Measurements from ENCODE around the gene SLC9A9. TPM values are rescaled to one million over a fixed set of nuclear protein-coding genes. Genes with fewer than 3 reads are reported as not detected.

SLC9A9 gene
- total RNA-seq = 16.5 TPM
- polyA plus RNA-seq (ENCODE audit: insufficient read depth, low read depth, low replicate concordance) = 3.7 TPM
- long read RNA-seq, donor 1 = 0 reads
- long read RNA-seq, donor 2, partial matches to known transcripts = 0 of 1 reads
- long read RNA-seq, donor 2, other reads (novel, unspliced or antisense) = 0 of 1 reads
- long read RNA-seq, donor 3 = 0 reads
- long read RNA-seq, donor 4, partial matches to known transcripts = 0 of 1 reads
- long read RNA-seq, donor 4, other reads (novel, unspliced or antisense) = 0 of 1 reads
- long read RNA-seq, donor 5 = 0 reads
- long read RNA-seq, donor 6, partial matches to known transcripts = 0 of 2 reads
- long read RNA-seq, donor 6, other reads (novel, unspliced or antisense) = 0 of 2 reads
- long read RNA-seq, donor 7 = 0 reads
- long read RNA-seq, donor 8 = 0 reads
- long read RNA-seq, donor 9 = 0 reads
- long read RNA-seq, donor 10, partial matches to known transcripts = 0 of 1 reads
- long read RNA-seq, donor 10, other reads (novel, unspliced or antisense) = 0 of 1 reads

GRCh38 chr3:143847787-143848631, at the start of gene SLC9A9:
SLC9A9 (minus strand) TSS chr3:143848468; CDS start chr3:143848322, 146 bp downstream.
- Histone ChIP-seq H3K27me3 (ENCODE audit: control insufficient read depth, insufficient read depth, low read length) (no peaks in the 10 kb centered on the region), H3K9ac (ENCODE audit: low read length in 3 of 3) (peak within 1 kb of the TSS; percentile 61 to 98 (median 71)), H3K4me3 (ENCODE audit: low read length in 3 of 3) (peak within 1 kb of the TSS; percentile 74 to 98 (median 85)), H3K27ac (ENCODE audit: low read depth in 2 of 2, low read length in 2 of 2) (no peak within 1 kb of the TSS), H3K36me3 (ENCODE audit: control insufficient read depth in 2 of 3, insufficient read depth in 3 of 3, low read length in 3 of 3) (no peaks in the 10 kb centered on the region), H3K4me1 (ENCODE audit: control insufficient read depth in 2 of 3, insufficient read depth in 2 of 3, low read depth in 1 of 3, low read length in 3 of 3) (no peaks in the 10 kb centered on the region), H3K9me3 (ENCODE audit: control insufficient read depth in 2 of 3, insufficient read depth in 1 of 3, low read length in 3 of 3) (no peaks in the 10 kb centered on the region)
- intact Hi-C loops (cut with DNase I) = no loop called here
- FAIRE-seq = peak; percentile 11
- TF ChIP-seq, protein P1, sequence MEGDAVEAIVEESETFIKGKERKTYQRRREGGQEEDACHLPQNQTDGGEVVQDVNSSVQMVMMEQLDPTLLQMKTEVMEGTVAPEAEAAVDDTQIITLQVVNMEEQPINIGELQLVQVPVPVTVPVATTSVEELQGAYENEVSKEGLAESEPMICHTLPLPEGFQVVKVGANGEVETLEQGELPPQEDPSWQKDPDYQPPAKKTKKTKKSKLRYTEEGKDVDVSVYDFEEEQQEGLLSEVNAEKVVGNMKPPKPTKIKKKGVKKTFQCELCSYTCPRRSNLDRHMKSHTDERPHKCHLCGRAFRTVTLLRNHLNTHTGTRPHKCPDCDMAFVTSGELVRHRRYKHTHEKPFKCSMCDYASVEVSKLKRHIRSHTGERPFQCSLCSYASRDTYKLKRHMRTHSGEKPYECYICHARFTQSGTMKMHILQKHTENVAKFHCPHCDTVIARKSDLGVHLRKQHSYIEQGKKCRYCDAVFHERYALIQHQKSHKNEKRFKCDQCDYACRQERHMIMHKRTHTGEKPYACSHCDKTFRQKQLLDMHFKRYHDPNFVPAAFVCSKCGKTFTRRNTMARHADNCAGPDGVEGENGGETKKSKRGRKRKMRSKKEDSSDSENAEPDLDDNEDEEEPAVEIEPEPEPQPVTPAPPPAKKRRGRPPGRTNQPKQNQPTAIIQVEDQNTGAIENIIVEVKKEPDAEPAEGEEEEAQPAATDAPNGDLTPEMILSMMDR (IDR thresholded peaks at IDR 0.05; ENCODE audit: borderline replicate concordance, extremely low read depth, insufficient read depth) = no peak
- peak; percentile 13 to 67 (median 64) for DNase-seq

- DNase-seq (peak in 2 of 5 donors; percentile 26 to 55), FAIRE-seq (no peak)
- Histone ChIP-seq H3K9ac (ENCODE audit: low read length in 3 of 3) (no peak overlapping the region), H3K36me3 (ENCODE audit: control insufficient read depth in 2 of 3, insufficient read depth in 3 of 3, low read length in 3 of 3) (no peaks in the 10 kb centered on the region), H3K9me3 (ENCODE audit: control insufficient read depth in 2 of 3, insufficient read depth in 1 of 3, low read length in 3 of 3) (no peaks in the 10 kb centered on the region), H3K27ac (ENCODE audit: low read depth in 2 of 2, low read length in 2 of 2) (no peak overlapping the region), H3K27me3 (ENCODE audit: control insufficient read depth, insufficient read depth, low read length) (no peaks in the 10 kb centered on the region), H3K4me3 (ENCODE audit: low read length in 3 of 3) (no peak overlapping the region), H3K4me1 (ENCODE audit: control insufficient read depth in 2 of 3, insufficient read depth in 2 of 3, low read depth in 1 of 3, low read length in 3 of 3) (no peaks in the 10 kb centered on the region)
- TF ChIP-seq, protein P1 (IDR thresholded peaks at IDR 0.05; ENCODE audit: borderline replicate concordance, extremely low read depth, insufficient read depth) = no peak
- intact Hi-C loops (cut with DNase I) = no loop called here
Observed at GRCh38 chr3:143897576-143898295, 49.5 kb upstream of the SLC9A9 start.

DNA sequence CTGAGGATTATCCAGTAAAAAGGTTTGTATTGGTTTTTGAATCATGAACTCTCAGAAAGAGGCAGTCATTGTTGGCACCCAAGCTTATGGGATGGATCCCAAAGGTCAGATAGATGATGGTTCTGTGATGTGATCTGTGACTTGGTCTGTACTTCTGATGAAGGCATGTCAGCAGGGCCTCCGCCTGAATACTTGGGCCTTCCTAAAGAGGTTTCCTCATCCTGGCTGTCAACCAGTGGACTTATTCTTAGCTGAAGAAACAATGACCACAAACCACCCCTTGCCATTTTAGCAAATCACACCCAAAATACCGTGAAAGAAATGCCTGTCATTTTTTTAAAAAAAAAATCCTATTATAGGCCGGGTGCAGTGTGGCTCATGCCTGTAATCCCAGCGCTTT, 48.2 kb upstream of the SLC9A9 start:
- H3K4me1 ChIP-seq (ENCODE audit: control insufficient read depth in 2 of 3, insufficient read depth in 2 of 3, low read depth in 1 of 3, low read length in 3 of 3) = no peaks in the 10 kb centered on the region
- no peak overlapping the region for H3K4me3 ChIP-seq (ENCODE audit: low read length in 3 of 3)
- no peaks in the 10 kb centered on the region for H3K36me3 ChIP-seq (ENCODE audit: control insufficient read depth in 2 of 3, insufficient read depth in 3 of 3, low read length in 3 of 3)
- no peak for DNase-seq
- intact Hi-C loops (cut with DNase I) = no loop called here
- H3K9ac ChIP-seq (ENCODE audit: low read length in 3 of 3) = no peak overlapping the region
- TF ChIP-seq, protein P1 (IDR thresholded peaks at IDR 0.05; ENCODE audit: borderline replicate concordance, extremely low read depth, insufficient read depth) = no peak
- H3K27ac ChIP-seq (ENCODE audit: low read depth in 2 of 2, low read length in 2 of 2) = no peak overlapping the region
- no peaks in the 10 kb centered on the region for H3K27me3 ChIP-seq (ENCODE audit: control insufficient read depth, insufficient read depth, low read length)
- no peaks in the 10 kb centered on the region for H3K9me3 ChIP-seq (ENCODE audit: control insufficient read depth in 2 of 3, insufficient read depth in 1 of 3, low read length in 3 of 3)
- no peak for FAIRE-seq
